ENCODE data around the gene PLAC8L1.

Gene PLAC8L1

GRCh38 chr5:146078566-146078965 lies 26.8 kb downstream of the PLAC8L1 start:
- DNase-seq, result no peak

GRCh38 chr5:146076455-146076854 lies 28.9 kb downstream of the PLAC8L1 start:
- DNase-seq, result no peak

- DNase-seq, result no peak
These were observed 29.3 kb downstream of the PLAC8L1 start for GRCh38 chr5:146076028-146076427.

GRCh38 chr5:146073239-146073900 lies 32.0 kb downstream of the PLAC8L1 start:
- peak; percentile 43 for DNase-seq

- no peak for DNase-seq
These were observed 32.8 kb downstream of the PLAC8L1 start for GRCh38 chr5:146072595-146072994.

GRCh38 chr5:146071171-146071570 lies 34.2 kb downstream of the PLAC8L1 start:
- DNase-seq, result no peak

GRCh38 chr5:146070746-146071145 lies 34.6 kb downstream of the PLAC8L1 start:
- DNase-seq, result no peak

GRCh38 chr5:146069780-146070099 lies 35.6 kb downstream of the PLAC8L1 start:
- no peak for DNase-seq

- no peak for DNase-seq
These were observed 36.2 kb downstream of the PLAC8L1 start for GRCh38 chr5:146068977-146069779.

- no peak for DNase-seq
These were observed 37.2 kb downstream of the PLAC8L1 start for GRCh38 chr5:146068206-146068605.

- no peak for DNase-seq
These were observed 38.4 kb downstream of the PLAC8L1 start for GRCh38 chr5:146066968-146067367.

GRCh38 chr5:146060221-146060585 lies 45.2 kb downstream of the PLAC8L1 start:
- DNase-seq, result no peak

- no peak for DNase-seq
These were observed 45.7 kb downstream of the PLAC8L1 start for GRCh38 chr5:146059460-146060220.

- DNase-seq, result no peak
These were observed 49.9 kb downstream of the PLAC8L1 start for GRCh38 chr5:146055432-146055831.

GRCh38 chr5:146052780-146053179 lies 52.6 kb downstream of the PLAC8L1 start:
- no peak for DNase-seq

GRCh38 chr5:146051678-146052077 lies 53.7 kb downstream of the PLAC8L1 start:
- DNase-seq, result no peak

GRCh38 chr5:146050086-146050485 lies 55.3 kb downstream of the PLAC8L1 start:
- DNase-seq, result no peak

- DNase-seq, result no peak
These were observed 55.7 kb downstream of the PLAC8L1 start for GRCh38 chr5:146049704-146050026.

- peak; percentile 14 for DNase-seq
These were observed 56.2 kb downstream of the PLAC8L1 start for GRCh38 chr5:146048994-146049703.

- no peak for DNase-seq
These were observed 58.0 kb downstream of the PLAC8L1 start for GRCh38 chr5:146047396-146047795.

GRCh38 chr5:146043722-146044121 lies 61.7 kb downstream of the PLAC8L1 start:
- no peak for DNase-seq

- no peak for DNase-seq
These were observed 62.6 kb downstream of the PLAC8L1 start for GRCh38 chr5:146042628-146043279.
